ENCODE measurements around the gene FAN1. TPM values are rescaled to one million over a fixed set of nuclear protein-coding genes. Genes with fewer than 3 reads are reported as not detected.

FAN1 gene
- total and polyA plus RNA-seq, 2 donors from 2014 or later: 11.4 to 23.7 TPM

DNA sequence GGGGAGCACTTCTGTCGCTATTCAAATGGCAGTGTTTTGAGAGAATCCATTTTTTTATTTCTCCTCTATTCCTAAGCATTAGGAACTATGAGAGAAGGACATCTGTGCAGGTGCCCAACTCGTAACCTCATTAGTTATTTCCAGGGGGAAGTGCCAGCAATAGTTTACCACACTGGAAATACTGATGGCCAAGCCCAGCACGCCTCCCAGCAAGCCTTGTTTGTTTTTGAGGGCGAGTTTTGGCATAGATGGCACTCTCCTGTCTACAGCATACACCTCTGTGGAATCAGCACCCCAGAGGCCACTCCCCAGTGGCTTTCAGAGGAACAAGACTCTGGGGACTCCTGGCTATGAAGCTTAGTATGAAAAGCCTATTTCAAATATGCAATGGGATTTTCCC lies 36.6 kb downstream of the FAN1 start:
- H3K9ac ChIP-seq (ENCODE audit: low read length in 3 of 3): no peak overlapping the region
- peaks cover 7 to 67% (median 29%) of the 10 kb centered on the region in 3 donors for H3K36me3 ChIP-seq (ENCODE audit: control insufficient read depth in 2 of 3, insufficient read depth in 3 of 3, low read length in 3 of 3)
- H3K4me1 ChIP-seq (ENCODE audit: control insufficient read depth in 2 of 3, insufficient read depth in 2 of 3, low read depth in 1 of 3, low read length in 3 of 3): peaks cover 0 to 4% (median 0%) of the 10 kb centered on the region in 3 donors
- H3K9me3 ChIP-seq (ENCODE audit: control insufficient read depth in 2 of 3, insufficient read depth in 1 of 3, low read length in 3 of 3): no peaks in the 10 kb centered on the region
- H3K27ac ChIP-seq (ENCODE audit: low read depth in 2 of 2, low read length in 2 of 2): no peak overlapping the region
- no peak for FAIRE-seq
- H3K4me3 ChIP-seq (ENCODE audit: low read length in 3 of 3): no peak overlapping the region
- no peaks in the 10 kb centered on the region for H3K27me3 ChIP-seq (ENCODE audit: control insufficient read depth, insufficient read depth, low read length)
- no peak for DNase-seq
- intact Hi-C loops (cut with DNase I): no loop called here
- TF ChIP-seq, protein P1, sequence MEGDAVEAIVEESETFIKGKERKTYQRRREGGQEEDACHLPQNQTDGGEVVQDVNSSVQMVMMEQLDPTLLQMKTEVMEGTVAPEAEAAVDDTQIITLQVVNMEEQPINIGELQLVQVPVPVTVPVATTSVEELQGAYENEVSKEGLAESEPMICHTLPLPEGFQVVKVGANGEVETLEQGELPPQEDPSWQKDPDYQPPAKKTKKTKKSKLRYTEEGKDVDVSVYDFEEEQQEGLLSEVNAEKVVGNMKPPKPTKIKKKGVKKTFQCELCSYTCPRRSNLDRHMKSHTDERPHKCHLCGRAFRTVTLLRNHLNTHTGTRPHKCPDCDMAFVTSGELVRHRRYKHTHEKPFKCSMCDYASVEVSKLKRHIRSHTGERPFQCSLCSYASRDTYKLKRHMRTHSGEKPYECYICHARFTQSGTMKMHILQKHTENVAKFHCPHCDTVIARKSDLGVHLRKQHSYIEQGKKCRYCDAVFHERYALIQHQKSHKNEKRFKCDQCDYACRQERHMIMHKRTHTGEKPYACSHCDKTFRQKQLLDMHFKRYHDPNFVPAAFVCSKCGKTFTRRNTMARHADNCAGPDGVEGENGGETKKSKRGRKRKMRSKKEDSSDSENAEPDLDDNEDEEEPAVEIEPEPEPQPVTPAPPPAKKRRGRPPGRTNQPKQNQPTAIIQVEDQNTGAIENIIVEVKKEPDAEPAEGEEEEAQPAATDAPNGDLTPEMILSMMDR (IDR thresholded peaks at IDR 0.05; ENCODE audit: borderline replicate concordance, extremely low read depth, insufficient read depth): no peak

DNA sequence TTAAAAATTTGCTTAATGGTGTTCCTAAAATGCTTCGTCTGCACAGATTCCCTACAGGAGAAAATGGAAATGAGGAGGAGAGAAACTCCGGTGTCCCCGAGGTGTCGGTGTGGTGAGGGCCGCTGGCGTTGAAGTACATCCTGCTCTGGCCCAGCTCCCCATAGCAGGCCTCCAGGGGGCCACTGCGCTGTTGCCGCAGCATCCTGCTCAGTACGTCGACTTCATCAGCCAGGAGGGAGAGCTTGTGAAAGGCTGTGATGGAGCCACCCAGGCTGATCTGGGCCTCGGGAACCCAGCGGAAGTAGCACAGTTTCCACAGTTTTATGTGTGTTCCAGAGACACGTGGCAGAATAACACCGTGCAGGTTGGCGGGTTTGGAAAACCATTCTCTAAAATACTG lies 37.8 kb downstream of the FAN1 start:
- FAIRE-seq: no peak
- H3K4me1 ChIP-seq (ENCODE audit: control insufficient read depth in 2 of 3, insufficient read depth in 2 of 3, low read depth in 1 of 3, low read length in 3 of 3): peaks cover 0 to 4% (median 0%) of the 10 kb centered on the region in 3 donors
- intact Hi-C loops (cut with DNase I): no loop called here

DNA sequence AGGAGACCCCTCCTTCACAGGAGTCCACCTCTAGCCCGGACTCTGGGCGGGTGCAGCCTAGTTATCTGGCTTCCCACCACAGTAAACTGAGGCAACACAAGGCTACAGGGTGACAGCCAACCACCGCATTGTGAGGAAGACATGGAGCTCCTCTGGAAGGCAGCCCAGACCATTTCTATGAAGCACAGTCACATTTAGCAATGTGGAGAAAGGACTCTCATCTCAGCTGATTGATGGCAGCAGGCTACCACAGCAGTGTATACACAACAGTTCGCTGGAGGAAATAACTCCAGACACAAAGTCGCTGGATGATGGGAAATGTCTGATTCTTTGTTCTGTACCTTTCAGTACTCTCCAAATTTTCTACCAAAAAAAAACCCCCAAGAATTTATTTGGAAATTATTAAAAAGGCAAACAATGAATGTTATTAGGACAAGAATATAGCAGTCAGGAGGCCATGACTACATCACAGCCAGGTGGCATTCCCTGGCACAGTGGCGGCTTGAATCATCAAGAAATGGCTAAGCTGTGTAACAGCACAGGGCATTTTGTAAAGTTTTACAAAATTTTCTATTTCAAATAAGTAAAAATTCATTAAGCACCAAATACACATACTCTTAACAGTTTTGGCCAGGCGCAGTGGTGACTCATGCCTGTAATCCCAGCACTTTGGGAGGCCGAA lies 40.1 kb downstream of the FAN1 start:
- Histone ChIP-seq H3K27ac (ENCODE audit: low read depth in 2 of 2, low read length in 2 of 2) (no peak overlapping the region), H3K36me3 (ENCODE audit: control insufficient read depth in 2 of 3, insufficient read depth in 3 of 3, low read length in 3 of 3) (peaks cover 9 to 87% (median 51%) of the 10 kb centered on the region in 3 donors), H3K9me3 (ENCODE audit: control insufficient read depth in 2 of 3, insufficient read depth in 1 of 3, low read length in 3 of 3) (no peaks in the 10 kb centered on the region), H3K4me1 (ENCODE audit: control insufficient read depth in 2 of 3, insufficient read depth in 2 of 3, low read depth in 1 of 3, low read length in 3 of 3) (peaks cover 0 to 4% (median 0%) of the 10 kb centered on the region in 3 donors), H3K9ac (ENCODE audit: low read length in 3 of 3) (no peak overlapping the region), H3K27me3 (ENCODE audit: control insufficient read depth, insufficient read depth, low read length) (no peaks in the 10 kb centered on the region), H3K4me3 (ENCODE audit: low read length in 3 of 3) (no peak overlapping the region)
- intact Hi-C loops (cut with DNase I): no loop called here
- DNase-seq (no peak), FAIRE-seq (no peak)
- TF ChIP-seq, protein P1 (IDR thresholded peaks at IDR 0.05; ENCODE audit: borderline replicate concordance, extremely low read depth, insufficient read depth): no peak

More for the DNA sequence above, 37.8 kb downstream of the FAN1 start:
- H3K9ac ChIP-seq (ENCODE audit: low read length in 3 of 3): no peak overlapping the region
- H3K27ac ChIP-seq (ENCODE audit: low read depth in 2 of 2, low read length in 2 of 2): no peak overlapping the region
- no peak for DNase-seq
- H3K36me3 ChIP-seq (ENCODE audit: control insufficient read depth in 2 of 3, insufficient read depth in 3 of 3, low read length in 3 of 3): peaks cover 6 to 78% (median 39%) of the 10 kb centered on the region in 3 donors
- no peak overlapping the region for H3K4me3 ChIP-seq (ENCODE audit: low read length in 3 of 3)
- H3K9me3 ChIP-seq (ENCODE audit: control insufficient read depth in 2 of 3, insufficient read depth in 1 of 3, low read length in 3 of 3): no peaks in the 10 kb centered on the region
- TF ChIP-seq, protein P1 (IDR thresholded peaks at IDR 0.05; ENCODE audit: borderline replicate concordance, extremely low read depth, insufficient read depth): no peak
- no peaks in the 10 kb centered on the region for H3K27me3 ChIP-seq (ENCODE audit: control insufficient read depth, insufficient read depth, low read length)

Data from kidney (tissue), 14 donors.